WI38 (cell line): ENCODE data around the gene CACNA2D1.

Experiments
- H3K4me3 ChIP-seq: 2 replicates; pipeline ENCODE4 v1.5.1; 2011; ENCODE audit warnings: low read depth, mild to moderate bottlenecking, control low read depth, low read length
- CTCF ChIP-seq: IDR thresholded peaks from 2 replicates; pipeline ENCODE4 v1.5.1; 2012; ENCODE audit warnings: low read depth, mild to moderate bottlenecking, control low read depth, low read length

CACNA2D1 gene

GRCh38 chr7:81908220-81908619, 535.4 kb downstream of the CACNA2D1 start:
- no peak overlapping the region for H3K4me3 ChIP-seq

GRCh38 chr7:81903115-81903514, 540.5 kb downstream of the CACNA2D1 start:
- no peak for TF ChIP-seq CTCF
- H3K4me3 ChIP-seq, result no peak overlapping the region

More at GRCh38 chr7:81908220-81908619, 535.4 kb downstream of the CACNA2D1 start:
- no peak for TF ChIP-seq CTCF

- TF ChIP-seq CTCF, result no peak
- H3K4me3 ChIP-seq, result no peak overlapping the region
Measured at GRCh38 chr7:81902536-81902935, 541.0 kb downstream of the CACNA2D1 start.
